GM10266 (cell line): ENCODE measurements around the gene MUC5B.
A peak's percentile ranks its signal among the peaks of the same experiment; 100 is the strongest.

ENCODE experiments used
- DNase-seq: peaks from one replicate; pipeline ENCODE4 v3.0.0; 2012; ENCODE audit errors: extremely low spot score
- TF ChIP-seq, protein P1 (sequence below): IDR thresholded peaks from 2 replicates; pipeline ENCODE4 v1.5.1; 2012; ENCODE audit warnings: mild to moderate bottlenecking, low read depth; ENCODE audit not compliant: control insufficient read depth, insufficient read depth; ENCODE audit errors: missing control alignments

Gene MUC5B

DNA sequence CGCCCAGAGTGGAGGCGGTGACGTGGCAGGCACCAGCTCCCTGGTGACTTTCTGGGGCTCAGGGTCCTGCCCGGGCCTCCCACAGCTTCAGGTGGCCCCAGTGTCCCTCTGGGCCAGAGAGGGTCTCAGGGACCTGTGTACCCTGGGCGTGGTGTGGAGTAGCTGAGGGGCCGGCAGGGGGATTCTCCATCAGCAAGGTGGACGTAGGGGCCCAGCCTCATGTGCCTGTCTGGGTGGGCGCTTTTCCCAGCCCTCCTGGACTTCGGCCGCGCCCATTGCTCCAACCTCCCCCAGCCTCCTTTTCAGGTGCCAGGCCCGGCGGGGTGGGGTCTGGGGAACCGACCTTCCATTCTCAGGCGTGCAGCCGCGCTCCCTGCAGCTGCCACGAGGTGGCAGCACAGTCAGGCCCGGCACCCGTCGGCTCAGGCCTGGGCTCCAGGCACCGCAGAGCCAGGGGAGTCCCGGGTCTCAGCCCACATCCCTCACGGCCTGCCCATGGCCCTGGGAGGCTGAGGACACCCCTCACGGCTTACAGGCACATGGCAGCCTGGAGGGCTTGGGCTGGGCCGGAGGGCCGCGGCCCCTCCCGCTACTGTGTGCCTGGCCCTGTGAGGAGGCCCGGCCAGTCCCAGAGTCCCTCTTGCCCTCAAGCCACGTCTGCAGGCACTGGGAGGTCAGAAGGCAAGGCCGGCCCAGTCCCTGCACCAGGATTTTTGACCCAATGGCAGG lies 19.9 kb upstream of the MUC5B start:
- peak; percentile 92 for DNase-seq
- TF ChIP-seq, protein P1, sequence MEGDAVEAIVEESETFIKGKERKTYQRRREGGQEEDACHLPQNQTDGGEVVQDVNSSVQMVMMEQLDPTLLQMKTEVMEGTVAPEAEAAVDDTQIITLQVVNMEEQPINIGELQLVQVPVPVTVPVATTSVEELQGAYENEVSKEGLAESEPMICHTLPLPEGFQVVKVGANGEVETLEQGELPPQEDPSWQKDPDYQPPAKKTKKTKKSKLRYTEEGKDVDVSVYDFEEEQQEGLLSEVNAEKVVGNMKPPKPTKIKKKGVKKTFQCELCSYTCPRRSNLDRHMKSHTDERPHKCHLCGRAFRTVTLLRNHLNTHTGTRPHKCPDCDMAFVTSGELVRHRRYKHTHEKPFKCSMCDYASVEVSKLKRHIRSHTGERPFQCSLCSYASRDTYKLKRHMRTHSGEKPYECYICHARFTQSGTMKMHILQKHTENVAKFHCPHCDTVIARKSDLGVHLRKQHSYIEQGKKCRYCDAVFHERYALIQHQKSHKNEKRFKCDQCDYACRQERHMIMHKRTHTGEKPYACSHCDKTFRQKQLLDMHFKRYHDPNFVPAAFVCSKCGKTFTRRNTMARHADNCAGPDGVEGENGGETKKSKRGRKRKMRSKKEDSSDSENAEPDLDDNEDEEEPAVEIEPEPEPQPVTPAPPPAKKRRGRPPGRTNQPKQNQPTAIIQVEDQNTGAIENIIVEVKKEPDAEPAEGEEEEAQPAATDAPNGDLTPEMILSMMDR = peak; percentile 95

DNA sequence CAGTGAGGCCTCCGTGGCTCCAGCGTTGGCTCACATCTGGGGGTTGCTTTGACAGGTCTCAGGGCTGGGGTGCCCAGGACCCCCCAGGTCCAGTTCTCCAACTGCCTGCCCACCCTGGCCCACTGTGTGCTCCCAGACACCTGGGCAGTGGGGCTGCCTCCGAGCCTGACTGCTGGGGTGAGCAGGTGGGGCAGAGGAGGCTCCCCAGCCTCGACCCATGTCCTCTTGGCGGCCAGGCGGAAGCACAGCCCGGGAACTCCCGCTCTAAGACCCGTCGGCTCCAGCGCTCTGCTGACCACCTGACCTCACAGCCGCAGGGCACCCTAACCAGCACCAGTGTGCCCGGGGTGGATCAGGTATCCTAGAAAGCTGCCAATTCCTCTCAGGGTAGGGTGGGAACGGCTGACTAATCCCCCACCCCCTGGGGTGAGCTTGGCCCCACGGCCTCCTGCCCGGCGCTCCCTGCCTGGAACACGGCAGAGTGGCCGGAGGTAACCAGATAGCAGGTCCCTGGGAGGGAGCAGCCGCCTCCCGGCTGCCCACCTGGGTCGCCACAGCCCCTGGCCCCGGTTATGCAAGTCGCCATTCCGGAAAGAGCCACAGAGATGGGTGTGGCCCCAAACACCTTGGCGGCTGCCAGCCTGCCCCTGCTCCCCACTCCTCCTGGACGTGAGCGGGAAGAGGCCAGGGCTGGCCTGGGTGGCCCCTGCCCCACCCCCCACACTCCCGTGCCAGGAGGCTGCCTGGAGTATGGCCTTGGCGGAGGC lies 19.2 kb upstream of the MUC5B start:
- DNase-seq = peak; percentile 25
- TF ChIP-seq, protein P1 = no peak

DNA sequence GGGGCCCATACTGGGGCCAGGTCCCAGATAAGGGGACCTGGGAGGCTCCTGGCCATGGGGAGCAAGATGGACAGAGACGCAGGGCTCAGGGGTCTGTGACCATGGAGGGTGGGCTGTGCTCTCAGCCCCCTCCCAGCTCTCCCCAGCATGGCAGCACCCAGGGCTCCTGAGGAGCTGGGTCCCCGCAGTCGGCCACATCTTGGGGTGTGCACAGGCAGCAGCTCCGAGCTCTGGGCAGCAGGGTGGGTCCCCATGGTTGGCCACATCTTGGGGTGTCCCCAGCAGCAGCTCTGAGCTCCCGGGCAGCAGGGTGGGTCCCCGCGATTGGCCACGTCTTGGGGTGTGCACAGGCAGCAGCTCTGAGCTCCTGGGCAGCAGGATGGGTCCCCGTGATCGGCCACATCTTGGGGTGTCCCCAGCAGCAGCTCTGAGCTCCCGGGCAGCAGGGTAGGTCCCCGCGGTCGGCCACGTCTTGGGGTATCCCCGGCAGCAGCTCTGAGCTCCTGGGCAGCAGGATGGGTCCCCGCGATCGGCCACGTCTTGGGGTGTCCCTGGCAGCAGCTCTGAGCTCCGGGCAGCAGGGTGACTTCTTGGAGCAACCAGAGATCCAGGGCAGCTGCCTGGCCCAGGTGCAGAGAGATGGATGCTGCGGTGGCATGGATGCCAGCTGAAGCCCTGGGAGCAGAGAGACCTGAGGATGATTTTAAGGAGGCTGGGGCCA lies 18.3 kb upstream of the MUC5B start:
- TF ChIP-seq, protein P1 = no peak
- no peak for DNase-seq

DNA sequence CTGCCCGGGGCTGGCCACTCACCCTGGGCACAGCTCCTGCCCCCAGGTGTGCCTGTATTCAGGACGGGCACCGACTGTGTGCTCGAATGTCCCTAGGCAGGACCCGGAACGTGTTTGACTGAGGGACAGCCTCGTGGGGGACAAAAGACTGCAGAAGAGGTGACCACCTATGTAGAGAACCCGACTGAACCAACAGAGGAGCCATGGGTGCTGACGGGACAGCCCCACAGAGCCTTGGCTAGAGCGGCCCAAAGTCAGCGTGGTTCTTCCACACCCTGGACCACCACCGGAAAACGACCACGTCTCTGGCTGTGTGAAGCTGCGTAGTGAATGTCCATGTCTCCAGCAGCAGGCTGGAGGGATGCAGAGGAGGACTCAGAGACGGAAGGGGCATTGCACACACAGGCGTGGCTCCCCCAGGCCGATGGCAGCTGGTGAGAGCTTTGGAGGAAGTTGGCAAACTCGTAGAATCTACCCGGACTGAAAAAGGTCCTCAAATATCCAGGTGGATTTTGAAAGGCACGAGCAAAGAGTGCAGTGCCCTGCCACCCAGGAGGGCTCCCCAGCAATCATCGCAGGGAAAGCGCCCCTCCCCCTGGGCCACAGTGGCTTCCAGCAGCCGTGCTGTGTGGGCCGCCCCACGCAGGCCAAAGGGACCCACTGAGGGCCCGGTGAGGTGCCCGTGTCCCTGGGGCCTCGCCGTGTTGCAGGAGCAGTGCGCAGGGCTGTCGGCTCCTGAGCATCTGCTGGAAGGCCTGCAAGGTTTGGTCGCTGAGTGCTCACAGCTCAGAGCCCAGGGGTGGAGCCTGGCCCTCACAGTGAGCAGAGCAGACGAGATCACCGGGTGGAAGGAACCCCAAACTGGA lies 17.5 kb upstream of the MUC5B start:
- TF ChIP-seq, protein P1 = no peak
- DNase-seq = peak; percentile 10

DNA sequence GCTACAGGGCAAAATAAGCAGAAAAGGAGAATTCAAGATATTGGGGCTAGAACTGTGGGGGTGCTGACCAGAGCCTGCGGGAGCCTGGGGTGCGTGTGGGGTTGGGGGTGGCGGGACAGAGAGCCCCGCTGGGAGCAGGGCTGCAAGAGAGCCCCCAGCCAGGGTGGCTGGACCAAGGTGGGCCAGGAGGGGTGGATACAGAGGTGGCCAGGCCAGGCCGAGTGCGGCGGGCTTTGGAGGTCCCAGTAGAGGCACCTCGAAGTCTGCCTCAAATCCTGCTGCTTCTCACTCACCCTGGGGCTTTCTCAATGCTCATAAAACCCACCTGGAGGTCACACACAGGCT lies 16.9 kb upstream of the MUC5B start:
- TF ChIP-seq, protein P1 = no peak
- DNase-seq = peak; percentile 5

DNA sequence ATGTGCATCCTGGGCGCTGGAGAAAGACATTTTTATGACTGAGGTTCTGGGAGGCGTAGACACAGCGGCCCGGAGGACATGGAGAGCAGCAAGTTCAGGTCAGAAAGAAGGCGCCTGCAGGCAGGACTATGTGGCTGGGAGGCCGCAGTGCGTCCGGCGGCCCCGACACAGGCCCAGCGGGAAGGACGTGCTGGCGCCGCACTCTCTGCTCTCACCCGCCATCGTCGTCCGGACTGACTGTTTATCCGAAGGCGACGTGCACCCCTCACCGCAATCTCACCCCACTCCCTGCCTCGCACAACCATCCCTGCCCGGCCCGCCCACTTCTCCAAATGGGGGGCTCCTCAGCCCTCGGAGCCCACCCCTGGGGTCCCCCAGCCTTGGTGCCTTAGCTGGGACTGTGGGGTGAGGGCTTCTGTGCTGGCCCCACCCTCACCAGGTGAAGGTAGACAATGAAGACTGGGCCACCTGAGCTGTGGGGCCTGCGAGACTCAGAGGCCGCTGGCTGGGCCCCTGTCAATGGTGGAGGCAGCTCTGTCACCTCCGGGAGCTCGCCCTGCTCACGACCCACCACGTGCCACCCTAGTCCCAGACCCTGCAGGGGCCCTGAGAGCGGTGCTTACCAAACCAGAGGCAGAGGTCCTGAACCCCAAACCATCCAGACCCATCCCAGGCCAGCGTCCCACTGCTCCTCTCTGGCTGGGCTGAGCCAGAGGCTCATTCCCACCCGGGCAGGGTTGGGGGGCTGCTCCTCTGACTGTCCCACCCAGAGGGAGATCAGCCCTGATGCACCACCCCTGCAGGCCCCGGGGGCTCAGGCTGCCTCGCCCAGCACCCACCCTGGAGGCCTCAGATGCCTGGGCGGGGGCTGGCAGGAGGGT lies 16.2 kb upstream of the MUC5B start:
- TF ChIP-seq, protein P1 = no peak
- DNase-seq = peak; percentile 8
